Loucy (cell line): ENCODE data around the gene RFX6.

Source experiments
- H2AFZ ChIP-seq: fragments of 200-600 bp; sonication (generic); 2 replicates; pipeline ENCODE4 v1.6.0; 2016; ENCODE audit warnings: antibody characterized with exemption, mild to moderate bottlenecking, low read length, moderate library complexity
- H3F3A ChIP-seq: fragments of 200-600 bp; 2 replicates; pipeline ENCODE4 v1.6.0; 2016; ENCODE audit warnings: antibody characterized with exemption, low read depth, mild to moderate bottlenecking
- H3K27me3 ChIP-seq: fragments of 200-600 bp; sonication (generic); 2 replicates; pipeline ENCODE4 v1.6.1; 2014; ENCODE audit warnings: low read length, mild to moderate bottlenecking; ENCODE audit not compliant: insufficient read depth, poor library complexity, severe bottlenecking
- H3K36me3 ChIP-seq: fragments of 200-600 bp; sonication (generic); 2 replicates; pipeline ENCODE4 v1.6.1; 2016; ENCODE audit warnings: low read length; ENCODE audit not compliant: insufficient read depth
- H3K4me1 ChIP-seq: fragments of 200-600 bp; sonication (generic); 2 replicates; pipeline ENCODE4 v1.5.1; 2014; ENCODE audit warnings: low read length, mild to moderate bottlenecking; ENCODE audit not compliant: insufficient read depth, poor library complexity, severe bottlenecking
- H3K4me2 ChIP-seq: fragments of 200-600 bp; sonication (generic); 2 replicates; pipeline ENCODE4 v1.6.0; 2014; ENCODE audit warnings: antibody characterized with exemption, low read length, low read depth, mild to moderate bottlenecking; ENCODE audit not compliant: poor library complexity, severe bottlenecking
- H3K4me3 ChIP-seq: fragments of 200-600 bp; sonication (generic); 2 replicates; pipeline ENCODE4 v1.5.1; 2014; ENCODE audit warnings: low read length, mild to moderate bottlenecking, mixed read lengths; ENCODE audit not compliant: poor library complexity, severe bottlenecking
- H3K79me2 ChIP-seq: fragments of 200-600 bp; sonication (generic); 2 replicates; pipeline ENCODE4 v1.6.1; 2014; ENCODE audit warnings: low read length; ENCODE audit not compliant: insufficient read depth
- H3K9ac ChIP-seq: fragments of 200-600 bp; sonication (generic); 2 replicates; pipeline ENCODE4 v1.6.0; 2014; ENCODE audit warnings: mild to moderate bottlenecking, low read depth, low read length, moderate library complexity; ENCODE audit not compliant: poor library complexity, severe bottlenecking
- H3K9me2 ChIP-seq: fragments of 200-600 bp; sonication (generic); replicated peaks from 2 replicates; pipeline ENCODE4 v1.6.1; 2016; ENCODE audit warnings: low read depth, low read length, mixed read lengths
- H3K9me3 ChIP-seq: fragments of 200-600 bp; sonication (generic); 2 replicates; pipeline ENCODE4 v1.6.1; 2014; ENCODE audit warnings: mild to moderate bottlenecking, antibody characterized with exemption, low read length, low read depth; ENCODE audit not compliant: insufficient read depth
- H4K20me1 ChIP-seq: fragments of 200-600 bp; sonication (generic); 2 replicates; pipeline ENCODE4 v1.6.0; 2014; ENCODE audit warnings: antibody characterized with exemption, low read length, mild to moderate bottlenecking; ENCODE audit not compliant: insufficient read depth, poor library complexity, severe bottlenecking
- EZH2phosphoT487 ChIP-seq: fragments of 200-600 bp; IDR thresholded peaks from 2 replicates; pipeline ENCODE4 v1.6.1; 2018; ENCODE audit warnings: antibody characterized with exemption, mild to moderate bottlenecking, moderate library complexity, borderline replicate concordance
- TF ChIP-seq, protein P1 (sequence below): fragments of 200-600 bp; sonication (generic); conservative IDR thresholded peaks from 2 replicates; pipeline ENCODE4 v1.5.1; 2014; ENCODE audit warnings: mild to moderate bottlenecking, antibody characterized with exemption, low read length

Gene RFX6

DNA sequence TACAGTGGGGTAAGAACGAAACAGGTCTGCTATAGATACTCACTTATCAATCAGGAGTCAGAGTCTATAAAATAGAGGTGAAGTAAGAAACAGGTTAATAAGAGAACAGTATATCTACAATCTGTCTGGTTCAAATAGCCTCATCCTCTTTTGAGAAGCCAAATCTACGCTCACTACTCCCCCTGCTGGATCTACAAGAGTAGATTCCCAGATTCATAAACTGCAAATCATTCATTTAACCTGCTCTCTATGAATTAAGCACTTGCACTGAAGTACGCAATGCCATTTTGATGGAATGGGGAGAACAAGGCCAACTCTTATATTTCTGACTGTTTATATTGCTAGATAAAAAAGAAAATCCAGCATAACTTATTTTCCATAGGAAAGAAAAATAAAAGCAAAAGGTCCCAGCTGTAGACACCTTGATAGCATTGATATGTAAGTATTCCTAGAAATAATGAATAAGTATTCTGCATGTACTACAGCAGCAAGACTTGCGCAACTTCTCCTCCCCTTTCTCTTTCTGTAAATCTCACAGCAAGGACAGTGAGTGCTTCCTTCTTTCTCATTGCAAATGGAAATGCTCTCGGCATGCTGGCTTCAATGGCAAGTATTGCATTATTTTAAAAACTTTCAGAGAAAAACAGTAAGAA is 92.3 kb downstream of the RFX6 start:
- Histone ChIP-seq H3K4me2 (no peak overlapping the region), H3K4me3 (no peak overlapping the region), H3K79me2 (no peaks in the 10 kb centered on the region), H3K9me3 (no peaks in the 10 kb centered on the region), H2AFZ (no peak overlapping the region), H4K20me1 (no peaks in the 10 kb centered on the region), H3F3A (no peaks in the 10 kb centered on the region), H3K4me1 (no peaks in the 10 kb centered on the region), H3K9me2 (no peaks in the 10 kb centered on the region), H3K36me3 (no peaks in the 10 kb centered on the region), H3K9ac (no peak overlapping the region), H3K27me3 (no peaks in the 10 kb centered on the region)
- TF ChIP-seq, protein P1, sequence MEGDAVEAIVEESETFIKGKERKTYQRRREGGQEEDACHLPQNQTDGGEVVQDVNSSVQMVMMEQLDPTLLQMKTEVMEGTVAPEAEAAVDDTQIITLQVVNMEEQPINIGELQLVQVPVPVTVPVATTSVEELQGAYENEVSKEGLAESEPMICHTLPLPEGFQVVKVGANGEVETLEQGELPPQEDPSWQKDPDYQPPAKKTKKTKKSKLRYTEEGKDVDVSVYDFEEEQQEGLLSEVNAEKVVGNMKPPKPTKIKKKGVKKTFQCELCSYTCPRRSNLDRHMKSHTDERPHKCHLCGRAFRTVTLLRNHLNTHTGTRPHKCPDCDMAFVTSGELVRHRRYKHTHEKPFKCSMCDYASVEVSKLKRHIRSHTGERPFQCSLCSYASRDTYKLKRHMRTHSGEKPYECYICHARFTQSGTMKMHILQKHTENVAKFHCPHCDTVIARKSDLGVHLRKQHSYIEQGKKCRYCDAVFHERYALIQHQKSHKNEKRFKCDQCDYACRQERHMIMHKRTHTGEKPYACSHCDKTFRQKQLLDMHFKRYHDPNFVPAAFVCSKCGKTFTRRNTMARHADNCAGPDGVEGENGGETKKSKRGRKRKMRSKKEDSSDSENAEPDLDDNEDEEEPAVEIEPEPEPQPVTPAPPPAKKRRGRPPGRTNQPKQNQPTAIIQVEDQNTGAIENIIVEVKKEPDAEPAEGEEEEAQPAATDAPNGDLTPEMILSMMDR: peak; percentile 87
- TF ChIP-seq EZH2phosphoT487: no peak

DNA sequence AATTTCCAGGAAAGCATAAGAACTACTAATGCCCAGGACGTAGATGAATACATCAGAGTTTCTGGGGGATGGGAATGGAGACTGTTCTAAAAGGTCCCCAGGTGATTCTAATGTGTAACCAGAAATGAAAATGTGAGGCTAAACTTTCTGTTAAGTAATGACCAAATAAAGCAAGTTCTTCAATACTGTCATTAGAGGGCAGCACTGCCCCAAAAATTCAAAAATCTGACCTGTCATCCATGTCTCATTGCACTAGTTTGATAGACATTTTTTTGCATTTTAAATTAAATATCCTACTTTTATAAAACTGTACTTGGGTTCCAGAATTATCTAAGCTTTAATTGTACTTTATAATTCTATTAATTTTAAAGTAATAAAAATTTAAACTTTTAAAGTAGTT is 94.9 kb downstream of the RFX6 start:
- Histone ChIP-seq H3K4me2 (no peak overlapping the region), H4K20me1 (no peaks in the 10 kb centered on the region), H3K36me3 (no peaks in the 10 kb centered on the region), H3K79me2 (no peaks in the 10 kb centered on the region), H3K27me3 (no peaks in the 10 kb centered on the region), H3K4me3 (no peak overlapping the region), H3K4me1 (no peaks in the 10 kb centered on the region), H3K9me2 (no peaks in the 10 kb centered on the region), H3K9me3 (no peaks in the 10 kb centered on the region), H3K9ac (no peak overlapping the region), H2AFZ (peak overlapping the region; percentile 53), H3F3A (no peaks in the 10 kb centered on the region)
- no peak for TF ChIP-seq EZH2phosphoT487
- TF ChIP-seq, protein P1: peak; percentile 71

DNA sequence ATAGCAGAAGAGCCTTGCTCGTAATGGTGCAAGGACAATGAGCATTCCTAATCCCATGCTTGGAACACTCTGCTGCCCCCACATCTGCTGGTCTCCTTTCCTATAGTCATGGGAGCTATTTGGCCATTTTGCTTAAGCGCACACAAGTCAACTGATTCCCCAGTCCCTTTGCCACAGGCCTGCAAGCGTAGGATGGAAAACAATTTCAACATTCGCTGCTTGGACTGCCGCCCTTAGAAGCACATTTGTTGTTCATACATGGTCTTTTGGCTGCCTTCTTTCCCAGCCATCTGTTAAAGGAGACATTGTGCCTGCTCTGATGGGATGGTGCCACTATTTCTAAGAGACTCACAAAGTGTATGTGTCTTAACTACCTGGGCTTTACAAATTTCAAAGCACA is 96.9 kb downstream of the RFX6 start:
- no peaks in the 10 kb centered on the region for H3K9me3 ChIP-seq
- TF ChIP-seq, protein P1: no peak
- TF ChIP-seq EZH2phosphoT487: no peak

More for the DNA sequence above, 96.9 kb downstream of the RFX6 start:
- Histone ChIP-seq H3K4me3 (no peak overlapping the region), H3K36me3 (no peaks in the 10 kb centered on the region), H2AFZ (no peak overlapping the region), H3K9ac (no peak overlapping the region), H4K20me1 (no peaks in the 10 kb centered on the region), H3K9me2 (no peaks in the 10 kb centered on the region), H3F3A (no peaks in the 10 kb centered on the region), H3K27me3 (no peaks in the 10 kb centered on the region), H3K4me2 (no peak overlapping the region), H3K4me1 (no peaks in the 10 kb centered on the region), H3K79me2 (no peaks in the 10 kb centered on the region)
